ENCODE measurements around the gene OCA2.
"Not testable (repeated sequence)": the region's sequence is repeated elsewhere in the genome, so short reads cannot be mapped to it uniquely, and the experiment has no call there.

OCA2 gene

GRCh38 chr15:28129231-28129848 lies 30.2 kb upstream of the OCA2 start:
- H3K4me2 ChIP-seq (ENCODE audit: low read length) = no peak overlapping the region
- peaks cover 42% of the 10 kb centered on the region for H3K36me3 ChIP-seq (ENCODE audit: insufficient read depth, low read length)
- H3K4me3 ChIP-seq (ENCODE audit: low read length) = no peak overlapping the region
- H3K9me3 ChIP-seq (replicated peaks; ENCODE audit: low read length) = no peaks in the 10 kb centered on the region
- H3K27me3 ChIP-seq (ENCODE audit: control insufficient read depth, insufficient read depth, low read length) = no peaks in the 10 kb centered on the region
- peaks cover 37% of the 10 kb centered on the region for H3K4me1 ChIP-seq (ENCODE audit: control insufficient read depth, insufficient read depth, low read length)
- H3K9ac ChIP-seq (ENCODE audit: low read depth, low read length) = no peak overlapping the region

DNA sequence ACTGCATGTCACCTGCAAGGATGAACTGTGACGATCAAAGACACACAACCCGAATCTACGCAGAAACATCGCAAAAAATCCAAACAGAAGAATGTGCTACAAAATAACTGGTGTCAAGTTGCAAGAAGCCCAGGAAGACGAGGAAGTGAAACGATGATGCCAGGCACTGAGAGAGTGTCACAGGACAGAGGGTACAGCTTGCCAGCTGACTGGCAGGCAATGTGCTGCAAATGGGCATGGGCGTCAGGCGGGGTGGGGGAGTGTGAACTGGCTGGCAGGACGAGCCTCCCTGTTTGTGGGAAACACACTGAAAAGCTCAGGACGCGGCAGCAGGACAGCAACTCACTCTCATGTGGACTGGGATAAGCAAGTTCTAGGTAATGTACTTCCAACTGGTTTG lies 28.9 kb upstream of the OCA2 start:
- Histone ChIP-seq H3K4me1 (ENCODE audit: control insufficient read depth, insufficient read depth, low read length) (peaks cover 27% of the 10 kb centered on the region), H3K36me3 (ENCODE audit: insufficient read depth, low read length) (peaks cover 49% of the 10 kb centered on the region), H3K9me3 (replicated peaks; ENCODE audit: low read length) (no peaks in the 10 kb centered on the region), H3K4me2 (ENCODE audit: low read length) (peak overlapping the region; percentile 44), H3K9ac (ENCODE audit: low read depth, low read length) (no peak overlapping the region), H3K27me3 (ENCODE audit: control insufficient read depth, insufficient read depth, low read length) (no peaks in the 10 kb centered on the region), H3K4me3 (ENCODE audit: low read length) (no peak overlapping the region)

GRCh38 chr15:28127036-28127435 lies 27.9 kb upstream of the OCA2 start:
- Histone ChIP-seq H3K9me3 (replicated peaks; ENCODE audit: low read length) (no peaks in the 10 kb centered on the region), H3K4me1 (ENCODE audit: control insufficient read depth, insufficient read depth, low read length) (peaks cover 17% of the 10 kb centered on the region), H3K9ac (ENCODE audit: low read depth, low read length) (no peak overlapping the region), H3K36me3 (ENCODE audit: insufficient read depth, low read length) (peaks cover 54% of the 10 kb centered on the region), H3K4me3 (ENCODE audit: low read length) (no peak overlapping the region), H3K4me2 (ENCODE audit: low read length) (no peak overlapping the region), H3K27me3 (ENCODE audit: control insufficient read depth, insufficient read depth, low read length) (no peaks in the 10 kb centered on the region)

- no peak overlapping the region for H3K4me3 ChIP-seq (ENCODE audit: low read length)
- H3K9me3 ChIP-seq (replicated peaks; ENCODE audit: low read length) = no peaks in the 10 kb centered on the region
- H3K4me1 ChIP-seq (ENCODE audit: control insufficient read depth, insufficient read depth, low read length) = peaks cover 13% of the 10 kb centered on the region
- peaks cover 48% of the 10 kb centered on the region for H3K36me3 ChIP-seq (ENCODE audit: insufficient read depth, low read length)
- no peaks in the 10 kb centered on the region for H3K27me3 ChIP-seq (ENCODE audit: control insufficient read depth, insufficient read depth, low read length)
- H3K4me2 ChIP-seq (ENCODE audit: low read length) = no peak overlapping the region
- H3K9ac ChIP-seq (ENCODE audit: low read depth, low read length) = no peak overlapping the region
These were observed 26.8 kb upstream of the OCA2 start for GRCh38 chr15:28125673-28126651.

DNA sequence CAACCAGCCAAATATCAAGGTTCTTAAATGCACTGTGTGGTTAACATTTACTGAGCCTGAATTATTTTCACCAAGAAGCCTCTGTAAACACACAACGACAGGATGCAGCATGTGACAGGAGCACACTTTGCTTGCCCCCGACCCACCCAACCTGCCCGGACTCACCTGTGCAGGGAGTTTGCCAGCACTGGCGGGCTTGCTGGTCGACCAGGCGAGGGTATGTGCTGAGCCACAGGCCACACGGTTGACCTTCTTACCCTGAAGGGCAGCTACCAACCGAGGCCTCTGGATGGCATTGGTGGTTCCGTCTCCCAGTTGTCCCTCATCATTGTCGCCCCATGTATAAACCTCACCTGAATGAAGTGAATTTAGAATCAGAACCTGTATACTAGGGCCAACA lies 25.7 kb upstream of the OCA2 start:
- Histone ChIP-seq H3K4me2 (ENCODE audit: low read length) (no peak overlapping the region), H3K27me3 (ENCODE audit: control insufficient read depth, insufficient read depth, low read length) (no peaks in the 10 kb centered on the region), H3K36me3 (ENCODE audit: insufficient read depth, low read length) (peaks cover 55% of the 10 kb centered on the region), H3K4me1 (ENCODE audit: control insufficient read depth, insufficient read depth, low read length) (peaks cover 17% of the 10 kb centered on the region), H3K9ac (ENCODE audit: low read depth, low read length) (no peak overlapping the region), H3K4me3 (ENCODE audit: low read length) (no peak overlapping the region), H3K9me3 (replicated peaks; ENCODE audit: low read length) (no peaks in the 10 kb centered on the region)

DNA sequence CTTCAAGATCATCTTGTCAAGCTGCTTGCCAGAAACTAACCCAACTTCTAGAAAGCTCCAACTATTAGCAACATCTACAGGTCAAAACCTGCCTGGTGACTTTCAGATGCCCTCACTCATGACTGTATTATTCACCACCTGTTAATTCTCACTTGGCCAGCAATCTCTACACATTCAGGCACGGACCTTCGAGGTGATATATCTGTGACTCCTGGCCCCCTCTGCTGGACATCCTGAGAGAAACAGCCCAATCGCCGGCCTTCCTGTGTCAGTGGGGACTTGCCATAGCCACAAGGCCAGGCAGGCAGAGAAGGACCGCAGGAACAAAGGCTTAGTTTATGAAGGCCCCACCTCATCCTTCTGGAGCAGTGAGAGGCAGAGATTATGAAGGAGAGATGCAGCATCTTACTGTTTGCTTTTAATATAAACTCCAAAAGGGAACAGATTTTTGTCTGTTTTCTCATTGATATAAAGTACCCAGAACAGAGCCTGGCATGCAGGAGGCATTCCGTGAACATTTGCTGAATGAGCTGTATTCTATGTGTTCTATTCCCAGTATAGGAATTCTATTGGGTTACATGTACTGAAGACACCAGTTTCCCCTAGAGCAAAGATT lies 24.4 kb upstream of the OCA2 start:
- Histone ChIP-seq H3K9ac (ENCODE audit: low read depth, low read length) (no peak overlapping the region), H3K4me2 (ENCODE audit: low read length) (no peak overlapping the region), H3K4me1 (ENCODE audit: control insufficient read depth, insufficient read depth, low read length) (peaks cover 21% of the 10 kb centered on the region), H3K36me3 (ENCODE audit: insufficient read depth, low read length) (peaks cover 53% of the 10 kb centered on the region), H3K9me3 (replicated peaks; ENCODE audit: low read length) (no peaks in the 10 kb centered on the region), H3K4me3 (ENCODE audit: low read length) (no peak overlapping the region), H3K27me3 (ENCODE audit: control insufficient read depth, insufficient read depth, low read length) (no peaks in the 10 kb centered on the region)

GRCh38 chr15:28122038-28122949 lies 23.2 kb upstream of the OCA2 start:
- no peak overlapping the region for H3K4me3 ChIP-seq (ENCODE audit: low read length)
- no peak overlapping the region for H3K9ac ChIP-seq (ENCODE audit: low read depth, low read length)
- no peaks in the 10 kb centered on the region for H3K27me3 ChIP-seq (ENCODE audit: control insufficient read depth, insufficient read depth, low read length)
- H3K36me3 ChIP-seq (ENCODE audit: insufficient read depth, low read length) = peaks cover 63% of the 10 kb centered on the region
- no peaks in the 10 kb centered on the region for H3K9me3 ChIP-seq (replicated peaks; ENCODE audit: low read length)
- H3K4me2 ChIP-seq (ENCODE audit: low read length) = no peak overlapping the region
- H3K4me1 ChIP-seq (ENCODE audit: control insufficient read depth, insufficient read depth, low read length) = peaks cover 11% of the 10 kb centered on the region

GRCh38 chr15:28121577-28121976 lies 22.5 kb upstream of the OCA2 start:
- H3K9ac ChIP-seq (ENCODE audit: low read depth, low read length); H3K27me3 ChIP-seq (ENCODE audit: control insufficient read depth, insufficient read depth, low read length): not testable (repeated sequence)

GRCh38 chr15:28120359-28120640 lies 21.2 kb upstream of the OCA2 start:
- H3K4me2 ChIP-seq (ENCODE audit: low read length) = no peak overlapping the region
- no peak overlapping the region for H3K9ac ChIP-seq (ENCODE audit: low read depth, low read length)
- peaks cover 11% of the 10 kb centered on the region for H3K4me1 ChIP-seq (ENCODE audit: control insufficient read depth, insufficient read depth, low read length)
- no peaks in the 10 kb centered on the region for H3K27me3 ChIP-seq (ENCODE audit: control insufficient read depth, insufficient read depth, low read length)
- no peak overlapping the region for H3K4me3 ChIP-seq (ENCODE audit: low read length)
- H3K36me3 ChIP-seq (ENCODE audit: insufficient read depth, low read length) = peaks cover 69% of the 10 kb centered on the region
- H3K9me3 ChIP-seq (replicated peaks; ENCODE audit: low read length) = no peaks in the 10 kb centered on the region

More at GRCh38 chr15:28121577-28121976, 22.5 kb upstream of the OCA2 start:
- H3K4me1 ChIP-seq (ENCODE audit: control insufficient read depth, insufficient read depth, low read length) = peaks cover 11% of the 10 kb centered on the region
- not testable (repeated sequence) for H3K4me2 ChIP-seq (ENCODE audit: low read length); H3K4me3 ChIP-seq (ENCODE audit: low read length); H3K9me3 ChIP-seq (replicated peaks; ENCODE audit: low read length)
- peaks cover 63% of the 10 kb centered on the region for H3K36me3 ChIP-seq (ENCODE audit: insufficient read depth, low read length)

DNA sequence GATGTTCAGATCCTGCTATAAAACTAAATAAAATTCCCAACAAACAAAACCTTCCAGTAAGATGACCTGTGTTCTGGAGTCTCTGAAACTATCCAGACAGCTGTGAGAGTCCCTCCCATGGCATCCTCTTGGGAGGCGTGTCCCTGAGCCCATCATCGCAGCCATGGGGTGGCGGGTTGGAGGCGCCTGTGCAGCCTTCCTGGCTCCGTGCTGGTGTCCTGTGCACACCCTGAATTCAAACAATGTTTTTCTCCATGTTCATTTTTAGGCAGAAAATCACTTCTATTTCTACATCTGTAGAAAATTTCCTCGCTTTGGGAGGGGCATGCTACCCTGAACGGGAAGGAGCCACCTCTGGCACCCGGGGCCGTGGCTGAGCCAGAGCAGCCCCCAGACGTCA lies 19.4 kb upstream of the OCA2 start:
- Histone ChIP-seq H3K36me3 (ENCODE audit: insufficient read depth, low read length) (peaks cover 74% of the 10 kb centered on the region), H3K9me3 (replicated peaks; ENCODE audit: low read length) (no peaks in the 10 kb centered on the region), H3K4me1 (ENCODE audit: control insufficient read depth, insufficient read depth, low read length) (peaks cover 11% of the 10 kb centered on the region), H3K4me2 (ENCODE audit: low read length) (no peak overlapping the region), H3K4me3 (ENCODE audit: low read length) (no peak overlapping the region), H3K27me3 (ENCODE audit: control insufficient read depth, insufficient read depth, low read length) (no peaks in the 10 kb centered on the region), H3K9ac (ENCODE audit: low read depth, low read length) (no peak overlapping the region)

- Histone ChIP-seq H3K9me3 (replicated peaks; ENCODE audit: low read length) (no peaks in the 10 kb centered on the region), H3K4me2 (ENCODE audit: low read length) (no peak overlapping the region), H3K4me3 (ENCODE audit: low read length) (no peak overlapping the region), H3K27me3 (ENCODE audit: control insufficient read depth, insufficient read depth, low read length) (no peaks in the 10 kb centered on the region), H3K9ac (ENCODE audit: low read depth, low read length) (no peak overlapping the region), H3K4me1 (ENCODE audit: control insufficient read depth, insufficient read depth, low read length) (peaks cover 8% of the 10 kb centered on the region), H3K36me3 (ENCODE audit: insufficient read depth, low read length) (peaks cover 75% of the 10 kb centered on the region)
These were observed 19.0 kb upstream of the OCA2 start for GRCh38 chr15:28118083-28118482.
